Naive thymus-derived CD8-positive, alpha-beta T cell (primary cell): Measurements from ENCODE around the gene LCORL. TPM values are rescaled to one million over a fixed set of nuclear protein-coding genes. Genes with fewer than 3 reads are reported as not detected.
A peak's percentile ranks its signal among the peaks of the same experiment; 100 is the strongest.
"Not testable (repeated sequence)": the region's sequence is repeated elsewhere in the genome, so short reads cannot be mapped to it uniquely, and the experiment has no call there.

ENCODE experiments used
- ATAC-seq, 2 donors: fragments of 150-1000 bp; cut with Tn5 transposase in 1 of 2; sonication (Bioruptor Pico), chemical (Tn5 transposase) in 1 of 2; 1 replicate in 1 of 2; 2 replicates in 1 of 2; pipeline ENCODE4 v1.10.0; 2021; ENCODE audit warnings: mild to moderate bottlenecking in 2 of 2, moderate library complexity in 2 of 2
- POLR2A ChIA-PET: fragments of 350-600 bp; sonication (Branson Sonifier 250); formaldehyde crosslinking; loops from one replicate; lab custom pipeline; 2021; ENCODE audit warnings: antibody characterized with exemption; lab: Charles Lee
- DNase-seq, 10 donors: peaks; one replicate each; pipeline versions ENCODE4 v3.0.0 to v3.0.0-alpha.2; 2020 to 2022
- H3K27ac Mint-ChIP-seq, 10 donors: one replicate each; pipeline ENCODE4 v1.8.0; 2020 to 2022; ENCODE audit warnings: mild to moderate bottlenecking in 10 of 10, mixed read lengths in 10 of 10, moderate library complexity in 4 of 10, inconsistent platforms in 1 of 10
- H3K27me3 Mint-ChIP-seq, 5 donors: one replicate each; pipeline ENCODE4 v1.8.0; 2021 to 2022; ENCODE audit warnings: mixed read lengths in 5 of 5
- H3K36me3 Mint-ChIP-seq, 3 donors: one replicate each; pipeline ENCODE4 v1.8.0; 2020 to 2022; ENCODE audit warnings: mixed read lengths in 3 of 3, mild to moderate bottlenecking in 2 of 3, inconsistent platforms in 1 of 3
- H3K4me1 Mint-ChIP-seq, 4 donors: one replicate each; pipeline ENCODE4 v1.8.0; 2021 to 2022; ENCODE audit warnings: mixed read lengths in 4 of 4
- H3K4me3 Mint-ChIP-seq, 10 donors: one replicate each; pipeline ENCODE4 v1.8.0; 2020 to 2022; ENCODE audit warnings: mild to moderate bottlenecking in 10 of 10, mixed read lengths in 10 of 10, moderate library complexity in 6 of 10, inconsistent platforms in 1 of 10
- H3K9me3 Mint-ChIP-seq, 9 donors: one replicate each; pipeline ENCODE4 v1.8.0; 2020 to 2022; ENCODE audit warnings: mixed read lengths in 9 of 9, mild to moderate bottlenecking in 3 of 9, inconsistent platforms in 1 of 9, moderate library complexity in 1 of 9
- polyA plus RNA-seq, 3 donors: library from polyadenylated mRNA; unstranded; fragments of 300-500 nt; fragmentation: Illumina TruSeq; gene quantifications; one replicate each; pipeline ENCODE4 v1.2.3, GENCODE V29; 2021
- total RNA-seq, 8 experiments: library from RNA in 2 of 8; stranded (reverse) in 2 of 8; gene quantifications; one replicate each; pipeline ENCODE4 v1.2.3 and lab custom pipeline; 2021 to 2026

Gene LCORL
- total and polyA plus RNA-seq, 5 experiments from 2014 or later = 4.5 to 16.9 (median 7.3) TPM

DNA sequence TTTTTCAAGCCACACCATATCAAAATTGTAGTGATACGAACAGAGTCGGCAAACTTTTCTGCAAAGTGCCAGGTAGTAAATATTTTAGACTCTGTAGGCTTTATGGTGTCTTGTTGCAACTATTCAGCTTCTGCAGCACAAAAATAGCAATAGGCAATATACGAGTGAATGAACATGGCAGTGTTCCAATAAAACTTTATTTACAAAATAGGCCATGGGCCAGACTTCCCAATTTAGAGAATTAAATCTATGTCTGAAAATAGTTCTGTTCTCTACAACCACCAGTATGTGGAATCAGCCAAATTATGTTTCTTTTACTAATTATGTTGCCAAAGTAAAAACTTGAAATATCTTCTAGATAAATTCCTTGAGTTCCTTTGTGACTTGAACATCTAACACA lies 154.3 kb downstream of the LCORL start:
- POLR2A ChIA-PET = interaction anchor here (0.7 kb wide), 1 partner anchor 160 kb away, joined by 7 read pairs; no protein-coding TSS in a partner anchor
- Mint-ChIP-seq H3K27me3 (no peaks in the 10 kb centered on the region), H3K9me3 (peaks cover 0 to 19% (median 11%) of the 10 kb centered on the region in 9 donors), H3K27ac (no peak overlapping the region), H3K36me3 (peaks cover 5 to 19% (median 13%) of the 10 kb centered on the region in 3 donors), H3K4me3 (no peak overlapping the region), H3K4me1 (no peaks in the 10 kb centered on the region)
- DNase-seq = no peak
- no peak for ATAC-seq

DNA sequence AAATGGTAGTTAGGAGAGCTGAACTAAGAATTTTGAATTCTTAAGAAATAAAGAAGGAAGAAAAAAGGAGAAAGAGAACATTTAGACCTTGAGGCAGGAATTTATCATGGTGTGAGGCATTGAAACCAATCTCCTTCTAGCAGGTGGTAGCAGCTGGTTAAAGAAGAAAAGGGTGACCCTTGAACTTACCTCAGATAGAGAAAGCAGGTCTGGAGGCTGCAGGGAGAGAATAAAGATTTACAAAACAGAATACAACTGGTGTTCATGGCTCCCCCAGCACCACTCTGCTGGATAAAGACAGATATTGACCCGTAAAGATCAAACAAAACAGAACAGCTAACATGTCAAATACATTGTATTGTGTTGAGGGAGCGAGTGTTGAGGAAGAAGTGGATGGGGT lies 154.7 kb downstream of the LCORL start:
- Mint-ChIP-seq H3K27me3 (no peaks in the 10 kb centered on the region), H3K4me1 (no peaks in the 10 kb centered on the region), H3K36me3 (peaks cover 9 to 24% (median 17%) of the 10 kb centered on the region in 3 donors), H3K4me3 (no peak overlapping the region), H3K27ac (no peak overlapping the region), H3K9me3 (peaks cover 0 to 23% (median 14%) of the 10 kb centered on the region in 9 donors)
- ATAC-seq = no peak
- POLR2A ChIA-PET = interaction anchor here (0.7 kb wide), 1 partner anchor 160 kb away, joined by 7 read pairs; no protein-coding TSS in a partner anchor
- DNase-seq = no peak

DNA sequence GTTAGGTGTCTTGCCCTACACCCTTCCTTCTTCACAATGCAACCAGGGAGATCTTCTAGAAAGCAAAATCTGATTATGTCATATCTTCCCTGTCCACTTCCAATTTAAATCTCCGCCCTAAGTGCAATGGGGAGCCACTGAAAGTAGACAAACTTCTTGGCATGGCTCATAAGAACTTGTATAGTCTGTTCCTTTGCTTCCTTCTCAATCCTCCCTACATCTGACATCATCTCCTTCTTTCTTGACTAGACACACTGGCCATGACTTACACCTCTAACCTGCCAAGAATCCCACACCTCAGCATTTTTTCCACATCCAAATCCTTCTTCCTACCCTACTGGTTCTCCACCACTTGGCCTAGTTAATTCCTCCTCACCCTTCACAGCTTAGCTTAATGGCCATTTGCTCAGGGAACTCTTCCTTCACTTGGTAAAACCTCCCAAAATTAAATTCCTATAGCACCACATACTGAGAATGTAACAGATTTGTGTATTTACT lies 155.6 kb downstream of the LCORL start:
- H3K27me3 Mint-ChIP-seq = no peaks in the 10 kb centered on the region
- no peak overlapping the region for H3K4me3 Mint-ChIP-seq
- peaks cover 9 to 29% (median 22%) of the 10 kb centered on the region in 3 donors for H3K36me3 Mint-ChIP-seq
- POLR2A ChIA-PET = no interaction called here
- H3K9me3 Mint-ChIP-seq = peaks cover 0 to 27% (median 18%) of the 10 kb centered on the region in 9 donors
- H3K27ac Mint-ChIP-seq = no peak overlapping the region
- no peaks in the 10 kb centered on the region for H3K4me1 Mint-ChIP-seq
- DNase-seq (no peak), ATAC-seq (no peak)

DNA sequence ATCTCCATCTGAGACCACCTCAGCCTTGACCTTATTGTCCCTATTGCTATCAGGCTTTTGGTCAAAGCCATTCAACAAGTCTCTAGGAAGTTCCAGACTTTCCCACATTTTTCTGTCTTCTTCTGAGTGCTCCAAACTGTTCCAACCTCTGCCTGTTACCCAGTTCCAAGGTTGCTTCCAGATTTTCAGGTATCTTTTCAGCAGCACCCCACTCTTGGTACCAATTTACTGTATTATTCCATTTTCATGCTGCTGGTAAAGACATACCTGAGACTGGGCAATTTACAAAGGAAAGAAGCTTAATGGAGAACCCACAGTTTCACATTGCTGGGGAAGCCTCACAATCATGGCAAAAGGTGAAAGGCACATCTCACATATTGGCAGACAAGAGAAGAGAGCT lies 159.6 kb downstream of the LCORL start:
- H3K4me3 Mint-ChIP-seq, POLR2A ChIA-PET, H3K4me1 Mint-ChIP-seq, H3K27ac Mint-ChIP-seq, H3K27me3 Mint-ChIP-seq, DNase-seq, ATAC-seq: not testable (repeated sequence)
- Mint-ChIP-seq H3K9me3 (peaks cover 0 to 37% (median 27%) of the 10 kb centered on the region in 9 donors), H3K36me3 (peaks cover 12 to 46% (median 39%) of the 10 kb centered on the region in 3 donors)

DNA sequence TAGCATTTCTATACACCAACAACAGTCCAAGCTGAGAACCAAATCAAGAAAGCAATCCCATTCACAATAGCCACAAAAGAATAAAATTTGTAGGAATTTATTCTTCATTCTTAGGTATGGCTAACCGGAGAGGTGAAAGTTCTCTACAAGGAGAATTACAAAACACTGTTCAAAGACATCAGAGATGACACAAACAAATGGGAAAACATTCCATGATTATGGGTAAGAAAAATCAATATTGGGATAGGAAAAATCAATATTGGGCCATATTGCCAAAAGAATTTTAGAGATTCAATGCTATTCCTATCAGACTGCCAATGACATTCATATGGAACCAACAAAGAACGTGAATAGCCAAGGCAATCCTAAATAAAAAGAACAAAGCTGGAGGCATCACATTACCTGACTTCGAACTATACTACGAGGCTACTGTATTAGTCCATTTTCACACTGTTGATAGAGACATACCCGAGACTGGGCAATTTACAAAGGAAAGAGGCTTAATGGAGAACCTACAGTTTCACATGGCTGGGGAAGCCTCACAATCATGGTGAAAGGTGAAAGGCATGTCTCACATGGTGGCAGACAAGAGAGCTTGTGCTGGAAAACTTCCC lies 161.7 kb downstream of the LCORL start:
- POLR2A ChIA-PET = no interaction called here
- no peaks in the 10 kb centered on the region for H3K4me1 Mint-ChIP-seq
- ATAC-seq = no peak
- H3K4me3 Mint-ChIP-seq = no peak overlapping the region
- no peak overlapping the region for H3K27ac Mint-ChIP-seq
- DNase-seq = no peak
- H3K27me3 Mint-ChIP-seq = no peaks in the 10 kb centered on the region
- peaks cover 12 to 50% (median 39%) of the 10 kb centered on the region in 3 donors for H3K36me3 Mint-ChIP-seq
- H3K9me3 Mint-ChIP-seq = peaks cover 0 to 37% (median 27%) of the 10 kb centered on the region in 9 donors

DNA sequence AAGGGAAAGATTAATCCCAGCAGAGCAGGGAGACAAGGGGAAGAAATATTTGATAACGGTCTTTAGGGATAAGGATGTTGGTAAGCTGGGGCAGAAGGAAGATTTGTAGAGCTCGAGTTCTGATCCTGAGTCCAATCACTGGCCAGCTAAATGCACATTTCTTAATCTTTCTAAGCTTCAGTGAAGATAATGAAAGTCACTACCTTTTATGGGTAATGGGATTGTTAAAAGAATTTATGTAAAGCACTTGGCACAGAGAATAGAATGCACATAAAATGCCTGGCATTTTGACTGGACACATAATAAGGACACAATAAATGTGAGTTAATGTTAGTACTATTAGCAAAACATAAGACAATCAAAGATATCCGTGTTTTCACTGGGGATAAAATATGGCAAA lies 167.5 kb downstream of the LCORL start:
- POLR2A ChIA-PET = no interaction called here
- Mint-ChIP-seq H3K4me1 (no peaks in the 10 kb centered on the region), H3K27ac (no peak overlapping the region), H3K27me3 (no peaks in the 10 kb centered on the region), H3K4me3 (no peak overlapping the region), H3K36me3 (peaks cover 3 to 14% (median 6%) of the 10 kb centered on the region in 3 donors), H3K9me3 (peaks cover 0 to 10% (median 7%) of the 10 kb centered on the region in 9 donors)
- ATAC-seq = no peak
- no peak for DNase-seq

DNA sequence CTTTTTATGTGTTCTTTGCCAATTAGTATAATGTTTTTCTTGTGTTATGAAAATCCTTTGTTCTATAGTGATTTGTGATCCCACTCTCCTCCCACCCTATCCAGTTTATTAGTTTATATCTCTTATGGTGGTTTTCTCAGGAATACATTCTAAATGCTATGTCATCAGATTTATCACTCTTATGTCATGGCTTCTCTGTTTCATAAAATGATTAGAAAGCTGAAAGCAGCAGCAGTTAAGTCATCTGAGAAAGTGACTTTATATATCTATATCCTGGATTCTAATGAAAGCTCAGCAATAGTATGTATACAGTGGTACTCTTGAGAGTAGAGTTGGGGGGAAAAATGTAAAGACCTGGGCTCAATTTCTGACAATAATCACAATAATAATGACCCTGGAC lies 169.6 kb downstream of the LCORL start:
- no peak for DNase-seq
- no peak overlapping the region for H3K4me3 Mint-ChIP-seq
- ATAC-seq = no peak
- POLR2A ChIA-PET = no interaction called here
- no peaks in the 10 kb centered on the region for H3K4me1 Mint-ChIP-seq
- H3K36me3 Mint-ChIP-seq = peaks cover 0 to 4% (median 0%) of the 10 kb centered on the region in 3 donors
- H3K9me3 Mint-ChIP-seq = peaks cover 0 to 3% (median 0%) of the 10 kb centered on the region in 9 donors
- no peak overlapping the region for H3K27ac Mint-ChIP-seq
- H3K27me3 Mint-ChIP-seq = no peaks in the 10 kb centered on the region

DNA sequence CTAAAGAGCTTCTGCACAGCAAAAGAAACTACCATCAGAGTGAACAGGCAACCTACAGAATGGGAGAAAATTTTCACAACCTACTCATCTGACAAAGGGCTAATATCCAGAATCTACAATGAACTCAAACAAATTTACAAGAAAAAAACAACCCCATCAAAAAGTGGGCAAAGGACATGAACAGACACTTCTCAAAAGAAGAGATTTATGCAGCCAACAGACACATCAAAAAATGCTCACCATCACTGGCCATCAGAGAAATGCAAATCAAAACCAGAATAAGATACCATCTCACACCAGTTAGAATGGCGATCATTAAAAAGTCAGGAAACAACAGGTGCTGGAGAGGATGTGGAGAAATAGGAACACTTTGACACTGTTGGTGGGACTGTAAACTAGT lies 171.3 kb downstream of the LCORL start:
- H3K36me3 Mint-ChIP-seq, H3K27me3 Mint-ChIP-seq, ATAC-seq, DNase-seq, POLR2A ChIA-PET, H3K4me3 Mint-ChIP-seq, H3K27ac Mint-ChIP-seq, H3K4me1 Mint-ChIP-seq, H3K9me3 Mint-ChIP-seq: not testable (repeated sequence)

DNA sequence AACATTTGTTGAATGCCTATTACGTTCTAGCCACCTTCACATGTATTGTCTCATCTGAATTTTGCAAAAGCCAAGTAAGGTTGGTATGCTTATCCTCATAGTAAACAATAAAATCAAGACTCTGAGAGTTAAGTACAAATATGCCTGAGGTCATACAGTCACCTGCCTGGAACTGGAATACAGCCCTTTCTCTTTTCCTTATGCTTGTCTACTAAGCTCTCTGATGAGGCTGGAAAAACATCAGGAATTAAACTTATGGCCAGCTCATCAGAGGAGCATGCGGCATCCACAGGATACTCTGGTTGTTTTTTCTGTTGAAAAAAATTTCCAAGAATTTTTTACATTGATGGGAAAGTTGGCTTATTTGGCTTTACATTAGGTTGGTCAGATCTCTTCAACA lies 175.3 kb downstream of the LCORL start:
- ATAC-seq (no peak), DNase-seq (no peak)
- H3K9me3 Mint-ChIP-seq = peaks cover 0 to under 1% (median 0%) of the 10 kb centered on the region in 9 donors
- no peak overlapping the region for H3K27ac Mint-ChIP-seq
- POLR2A ChIA-PET = no interaction called here
- H3K4me3 Mint-ChIP-seq = no peak overlapping the region
- no peaks in the 10 kb centered on the region for H3K27me3 Mint-ChIP-seq
- no peaks in the 10 kb centered on the region for H3K36me3 Mint-ChIP-seq
- no peaks in the 10 kb centered on the region for H3K4me1 Mint-ChIP-seq

DNA sequence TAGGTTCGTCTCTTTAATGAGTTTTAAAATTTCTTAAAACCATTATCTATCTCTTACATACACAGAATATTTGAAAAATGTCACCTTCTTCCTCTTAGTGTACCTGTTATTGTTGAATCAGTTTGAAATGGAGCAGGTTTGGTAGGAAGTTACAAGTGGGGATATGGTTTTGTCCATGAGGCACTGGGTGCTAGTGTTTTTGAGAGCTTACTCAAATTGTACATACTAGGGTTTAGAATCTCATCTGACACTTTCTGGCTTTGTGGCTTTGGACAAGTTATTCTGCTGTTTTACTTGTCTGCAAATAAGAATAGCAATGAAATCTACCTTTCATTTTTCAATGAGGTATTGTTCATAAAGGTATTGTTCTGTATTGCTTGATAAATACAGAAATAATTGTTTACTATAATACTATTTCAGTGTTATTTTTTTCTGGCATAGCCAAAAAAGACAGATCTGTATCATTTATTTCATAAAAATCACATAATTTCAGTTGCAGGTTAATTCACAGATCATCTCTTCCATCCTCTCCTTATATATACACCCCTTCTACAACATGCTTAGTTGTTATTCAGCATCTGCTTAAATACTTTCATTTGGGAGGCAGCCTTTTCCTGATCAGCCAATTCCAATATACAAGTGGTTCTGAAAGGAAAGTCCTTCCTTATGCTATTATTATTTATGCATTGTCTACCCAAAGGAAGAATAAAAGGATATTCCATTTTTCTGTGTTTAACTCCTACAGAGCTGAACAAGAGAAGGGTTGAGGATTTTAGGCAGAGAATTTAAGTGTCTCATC lies 197.5 kb downstream of the LCORL start:
- no peaks in the 10 kb centered on the region for H3K9me3 Mint-ChIP-seq
- peaks cover 0 to 8% (median under 1%) of the 10 kb centered on the region in 4 donors for H3K4me1 Mint-ChIP-seq
- no peak overlapping the region for H3K4me3 Mint-ChIP-seq
- H3K36me3 Mint-ChIP-seq = no peaks in the 10 kb centered on the region
- POLR2A ChIA-PET = no interaction called here
- peaks cover 0 to 4% (median 0%) of the 10 kb centered on the region in 5 donors for H3K27me3 Mint-ChIP-seq
- no peak overlapping the region for H3K27ac Mint-ChIP-seq
- ATAC-seq (no peak), DNase-seq (no peak)

DNA sequence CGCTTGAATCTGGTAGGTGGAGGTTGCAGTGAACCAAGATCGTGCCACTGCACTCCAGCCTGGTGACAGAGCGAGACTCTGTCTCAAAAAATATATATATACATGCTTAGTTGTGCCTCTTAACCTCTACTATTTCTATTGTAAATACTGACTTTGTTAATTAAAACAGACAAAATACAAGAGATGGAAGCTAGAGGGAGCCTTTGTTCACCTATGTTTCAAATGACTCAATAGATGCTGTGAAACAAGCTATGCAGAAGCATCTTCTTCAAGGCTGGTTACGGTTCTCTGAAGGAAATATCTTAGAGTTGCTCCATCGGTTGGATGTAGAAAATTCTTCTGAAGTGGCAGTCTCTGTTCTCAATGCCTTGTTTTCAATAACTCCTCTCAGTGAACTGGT lies 204.5 kb downstream of the LCORL start:
- peak; percentile 73 to 77 for ATAC-seq
- no peak overlapping the region for H3K27ac Mint-ChIP-seq
- H3K36me3 Mint-ChIP-seq = no peaks in the 10 kb centered on the region
- H3K27me3 Mint-ChIP-seq = no peaks in the 10 kb centered on the region
- no peaks in the 10 kb centered on the region for H3K9me3 Mint-ChIP-seq
- peaks cover 0 to 16% (median 0%) of the 10 kb centered on the region in 4 donors for H3K4me1 Mint-ChIP-seq
- DNase-seq = peak in 3 of 10 donors; percentile 40 to 50 (median 50)
- H3K4me3 Mint-ChIP-seq = peak overlapping the region in 2 of 10 donors; percentile 21 to 35
- POLR2A ChIA-PET = no interaction called here

DNA sequence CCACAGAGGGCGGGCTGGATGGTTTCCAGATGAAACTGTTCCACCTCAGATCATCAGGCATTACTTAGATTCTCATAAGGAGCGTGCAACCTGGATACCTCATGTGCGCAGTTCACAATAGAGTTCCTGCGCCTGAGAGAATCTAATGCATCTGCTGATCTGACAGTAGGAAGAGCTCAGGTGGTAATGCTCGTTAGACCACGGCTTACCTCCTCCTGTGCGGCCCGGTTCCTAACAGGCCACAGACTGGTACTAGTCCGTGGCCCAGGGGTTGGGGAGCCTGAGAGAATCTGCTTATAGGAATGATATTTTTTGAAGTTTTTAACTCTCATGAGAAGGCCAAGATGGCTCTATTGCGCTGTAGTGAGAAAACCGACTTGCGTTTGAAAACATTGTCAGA lies 205.4 kb downstream of the LCORL start:
- no peak overlapping the region for H3K27ac Mint-ChIP-seq
- peaks cover 0 to 20% (median 7%) of the 10 kb centered on the region in 4 donors for H3K4me1 Mint-ChIP-seq
- H3K9me3 Mint-ChIP-seq = no peaks in the 10 kb centered on the region
- no peak for ATAC-seq
- no peak for DNase-seq
- no peaks in the 10 kb centered on the region for H3K27me3 Mint-ChIP-seq
- no peak overlapping the region for H3K4me3 Mint-ChIP-seq
- no peaks in the 10 kb centered on the region for H3K36me3 Mint-ChIP-seq
- POLR2A ChIA-PET = no interaction called here

DNA sequence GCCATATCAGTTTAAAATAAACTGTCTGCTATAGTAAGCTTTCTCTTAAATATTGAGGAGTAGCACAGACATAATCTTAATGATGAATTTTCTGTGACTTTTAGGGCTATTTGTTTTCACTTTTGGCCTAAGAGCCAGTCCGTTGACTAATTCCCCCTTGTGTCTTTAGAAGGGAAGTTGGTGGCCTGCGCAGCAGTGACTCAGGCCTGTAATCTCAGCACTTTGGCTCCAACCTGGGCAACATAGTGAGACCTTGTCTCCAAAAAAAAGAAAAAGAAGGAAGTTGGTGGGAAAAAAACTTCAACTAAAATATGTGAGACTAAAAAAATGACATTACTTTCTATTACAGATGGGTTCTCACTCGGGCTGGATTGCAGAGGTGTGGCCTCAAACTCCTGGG lies 207.4 kb downstream of the LCORL start:
- Mint-ChIP-seq H3K4me1 (peaks cover 8 to 36% (median 21%) of the 10 kb centered on the region in 4 donors), H3K9me3 (no peaks in the 10 kb centered on the region), H3K36me3 (no peaks in the 10 kb centered on the region), H3K27me3 (no peaks in the 10 kb centered on the region), H3K27ac (no peak overlapping the region), H3K4me3 (no peak overlapping the region)
- POLR2A ChIA-PET = no interaction called here
- DNase-seq = no peak
- ATAC-seq = no peak
